DMS53 (cell line): ENCODE data around the gene MYCBP2.
"Not testable (repeated sequence)": the region's sequence is repeated elsewhere in the genome, so short reads cannot be mapped to it uniquely, and the experiment has no call there.

Experiments used
- DNase-seq: peaks from one replicate; lab custom pipeline; 2025; lab: John Stamatoyannopoulos, UW

The MYCBP2 gene

DNA sequence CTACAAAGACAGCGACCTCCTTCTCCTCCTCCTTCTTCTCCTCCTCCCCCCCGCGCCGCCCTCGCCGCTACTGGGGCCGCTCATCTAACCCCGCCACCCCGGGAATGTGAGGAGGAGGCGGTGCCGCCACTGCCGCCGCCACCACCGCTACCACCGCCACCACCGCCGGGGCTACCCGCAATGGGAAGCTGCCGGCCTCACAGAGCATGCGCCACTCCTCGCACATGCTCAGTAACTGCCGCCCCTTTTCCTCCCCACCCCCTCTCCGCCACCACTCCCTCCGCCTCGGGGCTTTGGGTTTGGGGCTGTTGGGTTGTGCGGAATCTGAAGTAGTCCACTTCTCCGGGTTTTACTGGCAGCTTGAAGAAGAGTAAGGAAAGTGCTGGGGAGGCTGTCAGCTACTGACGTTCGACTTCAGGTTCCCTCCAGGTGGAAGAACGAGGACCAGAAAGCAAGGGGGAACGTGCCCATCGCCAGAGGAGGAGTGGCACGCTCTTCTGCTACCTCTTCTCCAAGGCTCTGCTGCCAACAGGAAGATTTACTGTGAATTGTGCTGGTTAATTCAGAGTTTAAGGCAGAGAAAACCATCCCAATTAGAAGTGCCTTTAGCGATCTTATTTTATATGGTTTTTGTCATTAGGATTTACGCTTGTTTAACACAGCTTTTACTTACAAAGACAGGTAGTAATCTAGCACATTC lies at the start of gene MYCBP2:
Gene MYCBP2, minus strand, starts transcription at position 190 of the 700 bp plus-strand sequence. CDS start 319 bp downstream, outside the sequence.
- peak; percentile 92 for DNase-seq

DNA sequence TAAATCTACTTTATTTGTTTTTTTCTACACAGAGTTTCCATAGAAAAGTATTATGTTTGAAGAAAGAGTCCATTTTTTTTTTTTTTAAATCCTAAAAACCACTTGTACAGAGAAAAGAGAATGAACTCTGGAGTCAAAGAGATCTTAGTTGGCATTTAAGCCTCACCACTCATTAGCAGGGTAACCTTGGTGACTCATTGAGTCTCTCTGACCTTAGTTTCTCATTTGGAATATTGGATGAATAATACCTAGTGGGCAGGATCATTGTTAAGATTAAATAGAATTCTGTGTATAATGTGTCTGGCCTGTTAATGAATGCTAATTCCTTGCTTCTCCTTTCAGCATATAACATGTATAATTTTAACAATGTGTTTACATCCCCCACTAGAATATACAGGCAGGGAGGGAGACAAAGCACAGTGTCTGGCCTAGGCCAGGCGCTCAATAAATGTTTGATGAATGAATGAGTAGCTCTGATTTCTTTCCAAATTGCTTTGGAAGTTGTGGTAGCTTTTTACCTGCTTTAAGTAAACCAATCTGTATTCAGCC lies 48.7 kb upstream of the MYCBP2 start:
- no peak for DNase-seq

- DNase-seq: no peak
These were observed 47.9 kb upstream of the MYCBP2 start for GRCh38 chr13:77374786-77375185.

GRCh38 chr13:77374339-77374738 lies 47.4 kb upstream of the MYCBP2 start:
- no peak for DNase-seq

DNA sequence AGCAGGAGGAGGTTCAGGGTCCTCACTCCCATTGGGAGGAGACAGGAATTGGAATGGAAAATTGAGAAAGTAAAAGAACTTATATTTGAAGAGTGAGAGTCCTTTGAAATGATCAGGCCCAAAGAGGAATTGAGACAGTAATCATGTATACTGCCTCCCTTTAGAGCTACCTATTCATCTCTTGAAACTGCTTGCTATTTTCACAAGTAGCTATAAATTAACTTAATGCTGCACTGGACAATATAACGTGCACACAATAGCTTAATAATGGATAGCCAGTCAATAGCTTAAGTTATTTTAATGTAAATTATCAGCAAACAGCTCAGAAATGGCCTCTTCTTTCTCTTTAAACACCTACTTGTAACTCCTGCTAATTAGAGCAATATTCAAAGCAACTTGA lies 46.6 kb upstream of the MYCBP2 start:
- DNase-seq: no peak

DNA sequence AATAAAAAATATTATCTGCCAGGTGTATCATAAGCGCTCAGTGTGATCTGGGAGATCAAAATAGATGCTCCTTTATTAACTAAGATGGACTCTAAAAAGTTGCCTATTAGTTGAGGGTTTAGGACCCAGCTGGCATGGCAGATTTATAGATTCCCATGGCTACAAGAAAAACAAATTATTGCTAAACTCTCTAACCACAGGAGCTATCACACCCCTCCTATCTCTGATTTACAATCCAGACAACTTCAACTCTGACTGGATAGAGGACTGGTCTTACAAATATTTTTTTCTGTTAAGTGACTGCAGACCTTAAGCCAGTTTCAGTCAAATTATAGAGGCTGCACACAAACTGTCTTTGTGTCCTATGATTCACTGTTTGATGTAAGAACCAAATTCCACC lies 45.4 kb upstream of the MYCBP2 start:
- DNase-seq: no peak

- DNase-seq: no peak
These were observed 44.0 kb upstream of the MYCBP2 start for GRCh38 chr13:77370888-77371287.

GRCh38 chr13:77362166-77362565 lies 35.3 kb upstream of the MYCBP2 start:
- DNase-seq: no peak

DNA sequence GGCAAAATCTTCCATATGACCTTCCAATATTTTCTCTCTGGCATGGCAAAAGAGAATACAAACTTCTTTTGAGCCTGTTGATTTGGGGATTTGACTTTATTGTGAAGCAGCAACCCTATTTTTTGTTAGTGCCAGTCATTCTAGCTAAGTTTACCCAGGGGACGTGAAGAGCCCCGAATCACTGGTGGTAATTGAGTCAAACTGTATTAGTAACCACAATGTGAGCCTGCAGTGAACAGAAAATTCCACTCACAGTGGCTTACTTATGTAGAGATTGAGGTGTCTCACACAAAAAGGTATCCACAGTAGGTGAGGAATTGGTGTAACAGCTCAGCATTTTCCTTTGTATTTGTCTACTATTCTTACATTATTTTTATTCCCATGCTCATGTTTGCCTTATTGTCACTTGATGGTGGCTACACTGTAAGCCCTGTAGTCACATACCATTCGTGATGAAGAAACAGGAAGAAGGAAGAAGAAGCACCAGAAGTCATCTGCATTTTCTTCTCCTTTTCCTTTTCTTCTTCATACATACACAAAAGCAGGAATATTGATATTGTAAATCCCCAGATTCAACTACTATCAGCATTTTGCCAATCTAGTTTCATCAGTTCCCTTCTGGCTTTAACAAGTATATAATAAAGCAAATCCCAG lies 33.3 kb upstream of the MYCBP2 start:
- no peak for DNase-seq

GRCh38 chr13:77359171-77359570 lies 32.3 kb upstream of the MYCBP2 start:
- peak; percentile 1 for DNase-seq

- no peak for DNase-seq
These were observed 31.1 kb upstream of the MYCBP2 start for GRCh38 chr13:77358001-77358400.

DNA sequence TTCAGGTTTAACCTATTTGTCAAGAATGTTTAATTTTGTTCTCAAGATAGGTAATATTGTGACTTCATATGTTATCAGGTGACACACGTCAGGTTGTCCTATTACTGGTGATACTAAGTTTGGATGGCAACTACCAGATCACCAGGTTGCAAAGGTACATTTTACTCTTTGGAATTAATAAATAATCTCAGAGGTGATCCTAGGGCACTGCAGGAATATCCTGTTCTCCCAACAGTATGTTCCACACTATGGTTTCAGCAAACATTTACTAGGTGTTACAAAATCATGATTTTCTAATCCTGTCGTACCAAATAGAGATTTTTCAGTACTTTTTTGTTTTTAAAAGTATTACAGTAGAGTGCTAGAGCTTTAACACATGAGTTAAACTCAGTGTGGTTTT lies 29.3 kb upstream of the MYCBP2 start:
- DNase-seq: no peak

- DNase-seq: no peak
These were observed 27.1 kb upstream of the MYCBP2 start for GRCh38 chr13:77353995-77354394.

DNA sequence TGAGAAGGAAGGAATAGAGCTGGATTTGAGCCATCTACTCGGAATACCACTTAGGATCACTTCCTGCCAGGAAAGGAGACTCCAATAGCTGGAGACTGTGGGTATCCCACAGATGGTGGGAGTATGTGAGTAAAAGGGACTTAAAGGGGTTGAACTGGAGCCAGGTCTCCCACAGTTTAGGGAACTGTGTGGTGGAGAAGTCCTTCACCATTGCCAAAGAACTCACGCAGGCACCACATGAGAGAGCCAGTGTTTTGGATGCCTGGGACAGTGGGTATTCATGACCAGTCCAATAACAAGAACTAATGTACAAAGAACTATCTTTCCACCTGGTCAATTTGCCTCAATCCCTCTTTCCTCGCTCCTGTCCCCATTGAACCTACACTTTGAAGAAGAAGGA lies 24.4 kb upstream of the MYCBP2 start:
- no peak for DNase-seq

- no peak for DNase-seq
These were observed 23.9 kb upstream of the MYCBP2 start for GRCh38 chr13:77350811-77351210.

DNA sequence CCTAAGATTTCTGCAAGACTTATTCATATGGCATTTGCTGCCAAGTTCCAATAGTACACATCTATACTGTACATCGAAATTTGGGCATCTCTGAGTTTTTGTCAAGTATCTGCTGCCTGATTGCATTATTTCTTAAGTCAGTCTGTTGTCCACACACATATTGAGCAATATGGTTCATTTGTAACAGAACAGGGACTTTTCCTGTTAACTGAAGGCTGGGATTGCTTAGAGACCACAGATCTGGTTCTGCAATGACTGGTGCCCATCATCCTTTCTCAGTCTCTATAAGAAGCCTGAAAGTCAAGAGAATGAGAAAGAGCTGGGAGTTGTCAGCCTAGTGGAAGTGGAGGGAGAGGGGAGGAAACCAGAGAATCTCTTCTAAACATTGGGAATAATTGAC lies 22.5 kb upstream of the MYCBP2 start:
- no peak for DNase-seq

- not testable (repeated sequence) for DNase-seq
These were observed 20.5 kb upstream of the MYCBP2 start for GRCh38 chr13:77347351-77347750.

- DNase-seq: peak; percentile 68
These were observed 18.4 kb upstream of the MYCBP2 start for GRCh38 chr13:77345150-77345780.

DNA sequence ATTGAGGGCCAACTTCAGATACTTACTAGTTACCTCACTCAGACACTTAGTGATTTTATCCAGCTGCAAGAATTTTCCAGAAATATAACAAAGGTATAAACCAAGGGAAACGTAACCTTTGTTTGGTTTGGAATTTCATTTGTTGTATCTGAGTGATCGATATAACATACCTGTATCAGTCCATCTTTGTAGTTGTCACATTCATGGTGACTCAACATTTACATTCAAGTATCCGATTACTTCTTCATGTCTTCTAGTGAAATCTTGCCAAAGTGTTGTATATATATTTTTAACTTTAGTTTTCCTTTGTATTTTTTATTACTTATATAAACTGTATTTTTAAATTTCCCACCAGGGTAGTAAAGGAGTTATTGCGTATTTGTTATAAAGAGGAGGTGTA lies 16.9 kb upstream of the MYCBP2 start:
- peak; percentile 8 for DNase-seq

DNA sequence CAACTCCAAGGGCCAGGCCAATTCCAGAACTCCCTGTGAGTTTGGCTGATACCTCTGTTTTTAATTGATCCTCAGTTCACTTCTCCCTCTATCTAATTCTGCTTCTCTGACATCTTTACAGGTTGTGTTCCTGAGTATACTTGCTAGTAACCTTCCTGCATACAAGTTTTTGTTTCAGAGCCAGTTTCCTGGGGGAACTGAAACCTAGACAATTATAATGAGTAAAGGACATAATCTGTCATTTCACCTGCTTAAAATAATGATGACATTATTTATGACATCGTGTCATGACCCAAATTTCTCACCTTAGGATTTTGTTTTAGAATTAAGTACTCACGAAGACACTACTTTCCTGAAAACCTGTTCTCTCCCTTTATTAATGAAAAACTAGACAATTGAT lies 12.5 kb upstream of the MYCBP2 start:
- no peak for DNase-seq

- DNase-seq: no peak
These were observed 12.1 kb upstream of the MYCBP2 start for GRCh38 chr13:77338961-77339401.

DNA sequence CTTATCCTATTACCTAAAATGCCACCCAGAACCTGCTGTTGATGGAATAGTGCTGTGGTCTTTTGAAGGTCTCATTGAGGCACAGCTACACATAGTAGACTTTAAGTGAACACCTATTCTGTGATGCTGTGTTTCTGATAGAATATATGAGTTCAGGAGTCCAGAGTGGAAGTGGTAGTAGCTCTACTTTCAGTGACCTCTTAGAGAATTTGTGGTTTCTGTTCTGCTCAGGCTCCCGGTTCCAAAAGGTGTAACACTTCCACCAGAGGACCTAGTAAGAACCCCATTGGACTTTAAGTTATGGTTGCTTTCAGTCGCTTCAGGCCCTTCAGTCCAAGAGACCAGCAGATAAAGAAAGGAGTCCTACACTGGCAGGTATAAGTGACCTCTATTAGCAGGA lies 11.4 kb upstream of the MYCBP2 start:
- no peak for DNase-seq

- DNase-seq: peak; percentile 1
These were observed 10.3 kb upstream of the MYCBP2 start for GRCh38 chr13:77337159-77337558.
